ENCODE data around the gene PPP3R1.

Gene PPP3R1

DNA sequence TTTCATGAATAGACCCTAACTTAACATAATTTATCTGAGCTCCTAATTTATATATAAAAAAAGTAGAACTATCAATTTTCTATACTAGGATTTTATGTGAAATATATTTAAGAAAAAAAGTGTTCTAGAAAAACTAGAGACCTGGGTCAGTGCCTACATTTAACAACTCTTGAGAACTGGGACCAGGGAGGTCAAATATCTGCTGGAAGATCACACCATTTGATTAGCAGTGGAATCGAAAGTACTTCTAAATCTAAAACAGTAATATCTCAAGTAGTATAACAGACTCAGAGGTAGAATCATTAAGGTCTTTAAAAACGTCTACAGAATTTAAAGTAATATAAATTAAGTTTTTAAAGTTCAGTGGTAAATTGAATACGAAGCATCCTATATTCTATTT is 34.6 kb downstream of the PPP3R1 start:
- H3K27ac ChIP-seq = no peak overlapping the region
- no peak for TF ChIP-seq CTCF (conservative IDR thresholded peaks at IDR 0.05)

DNA sequence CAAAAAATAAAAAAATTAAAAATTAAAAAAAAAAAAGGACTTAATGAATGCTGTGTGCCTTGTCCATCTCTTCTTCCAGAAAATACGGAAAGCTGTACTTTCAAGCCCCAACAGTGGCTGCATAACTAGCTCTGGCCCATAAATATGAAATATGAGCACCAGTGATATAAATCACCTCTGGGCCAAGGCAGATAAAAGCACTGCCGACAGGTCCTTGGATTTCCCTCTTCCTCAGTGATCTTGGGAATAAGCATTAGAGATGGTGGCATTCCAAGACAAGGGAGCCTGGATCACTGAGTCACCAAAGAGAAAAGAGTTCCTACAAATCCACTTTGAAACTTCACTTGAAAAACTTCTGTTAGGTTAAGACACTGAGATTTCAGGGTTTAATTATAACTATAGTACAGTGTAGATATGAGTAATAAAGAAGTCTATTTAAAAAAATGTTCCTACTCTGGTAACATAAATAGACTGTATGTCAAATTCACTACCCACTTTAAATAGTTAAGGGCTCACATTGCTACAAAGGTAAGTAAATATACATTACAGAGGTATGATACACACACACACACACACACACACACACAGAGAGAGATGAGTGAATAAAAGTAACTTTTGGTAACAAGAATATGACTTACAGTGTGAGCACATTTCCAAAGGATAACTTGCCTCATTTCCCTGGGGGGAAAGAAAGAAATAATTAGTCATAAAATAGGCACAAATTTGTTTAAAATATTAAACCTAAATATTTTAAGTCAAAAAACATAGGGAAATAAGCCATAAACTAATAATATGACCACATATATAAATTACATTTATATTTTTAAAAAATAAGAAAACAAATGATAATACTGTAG is 35.6 kb downstream of the PPP3R1 start:
- TF ChIP-seq CTCF (conservative IDR thresholded peaks at IDR 0.05) = no peak
- no peak overlapping the region for H3K27ac ChIP-seq

DNA sequence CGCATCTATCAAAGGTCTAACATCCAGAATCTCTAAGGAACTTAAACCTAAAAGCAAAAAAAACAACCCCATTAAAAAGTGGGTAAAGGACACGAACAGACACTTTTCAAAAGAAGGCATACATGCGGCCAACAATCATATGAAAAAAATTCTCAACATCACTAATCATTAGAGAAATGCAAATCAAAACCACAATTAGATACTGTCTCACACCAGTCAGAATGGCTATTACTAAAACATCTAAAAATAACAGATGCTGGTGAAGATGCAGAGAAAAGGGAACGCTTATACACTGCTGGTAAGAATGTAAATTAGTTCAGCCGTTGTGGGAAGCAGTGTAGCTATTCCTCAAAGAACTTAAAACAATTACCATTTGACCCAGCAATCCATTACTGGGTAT is 38.0 kb downstream of the PPP3R1 start:
- H3K27ac ChIP-seq = no peak overlapping the region
- TF ChIP-seq CTCF (conservative IDR thresholded peaks at IDR 0.05) = no peak

DNA sequence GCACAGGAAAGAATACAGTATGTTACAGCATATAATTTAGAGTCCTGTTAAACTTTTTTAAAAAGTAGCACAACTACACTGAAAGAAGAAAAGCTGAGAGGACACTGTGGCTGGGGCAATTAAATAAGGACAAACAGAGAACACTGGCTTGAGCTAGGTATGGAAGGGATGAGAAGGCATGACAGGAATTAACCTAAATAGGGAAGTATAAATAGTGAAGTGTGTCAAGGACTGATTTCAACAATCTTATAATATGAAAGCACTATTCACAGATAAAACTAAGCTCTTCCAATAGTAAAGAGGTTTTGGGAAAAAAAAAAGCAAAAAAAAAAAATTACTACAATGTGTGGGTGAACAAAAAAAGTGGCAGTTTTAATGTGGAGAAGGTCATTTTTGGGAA is 45.5 kb downstream of the PPP3R1 start:
- no peak overlapping the region for H3K27ac ChIP-seq

DNA sequence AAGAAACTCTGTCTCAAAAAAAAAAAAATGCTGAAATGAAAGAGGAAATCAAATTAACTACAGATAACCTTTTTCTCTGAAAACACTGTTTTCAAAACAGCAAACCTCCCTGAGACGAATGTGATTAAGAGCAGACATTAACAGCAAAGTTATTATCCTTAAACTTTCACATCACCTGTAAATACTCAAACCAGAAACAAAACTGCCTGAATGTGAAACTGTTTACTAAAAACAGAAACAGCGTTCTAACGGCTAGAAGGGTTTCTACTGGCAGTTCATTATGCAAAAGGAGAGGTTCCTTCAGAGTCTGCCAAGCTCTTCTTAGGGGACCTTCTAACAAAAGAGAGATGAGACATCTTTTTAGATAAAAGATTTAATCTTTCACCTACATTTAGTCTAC is 48.7 kb downstream of the PPP3R1 start:
- H3K27ac ChIP-seq = no peak overlapping the region

More for the DNA sequence above, 45.5 kb downstream of the PPP3R1 start:
- TF ChIP-seq CTCF (conservative IDR thresholded peaks at IDR 0.05) = no peak

GRCh38 chr2:68200157-68200787 is 52.1 kb downstream of the PPP3R1 start:
- H3K27ac ChIP-seq = no peak overlapping the region
- TF ChIP-seq CTCF (conservative IDR thresholded peaks at IDR 0.05) = no peak

More for the DNA sequence above, 48.7 kb downstream of the PPP3R1 start:
- TF ChIP-seq CTCF (conservative IDR thresholded peaks at IDR 0.05) = no peak

- TF ChIP-seq CTCF (conservative IDR thresholded peaks at IDR 0.05) = peak; percentile 68
- H3K27ac ChIP-seq = no peak overlapping the region; the same call in 1 of the 2 replicates
Measured at GRCh38 chr2:68196120-68196716, 56.1 kb downstream of the PPP3R1 start.

Measured in VCaP (cell line).